Lower lobe of right lung (tissue), 2 donors: ENCODE data around the gene PYY. TPM values are rescaled to one million over a fixed set of nuclear protein-coding genes. Genes with fewer than 3 reads are reported as not detected.

Source experiments
- ATAC-seq, 2 donors: fragments of 200-7000 bp; cut with Tn5 transposase; one replicate each; pipeline ENCODE4 v1.9.1; 2020 to 2022; ENCODE audit warnings: mild to moderate bottlenecking in 2 of 2, moderate library complexity in 2 of 2
- DNase-seq: peaks from one replicate; pipeline ENCODE4 v3.0.0-alpha.2; 2020
- H3K27ac ChIP-seq: fragments of 200-600 bp; one replicate; pipeline ENCODE4 v1.8.0; 2022
- H3K27me3 ChIP-seq: fragments of 200-600 bp; one replicate; pipeline ENCODE4 v1.8.0; 2022; ENCODE audit warnings: low read depth
- H3K36me3 ChIP-seq: fragments of 200-600 bp; one replicate; pipeline ENCODE4 v1.8.0; 2022; ENCODE audit warnings: mild to moderate bottlenecking
- H3K4me1 ChIP-seq: fragments of 200-600 bp; one replicate; pipeline ENCODE4 v1.8.0; 2022
- H3K4me3 ChIP-seq: fragments of 200-600 bp; one replicate; pipeline ENCODE4 v1.8.0; 2022; ENCODE audit warnings: mild to moderate bottlenecking
- H3K9me3 ChIP-seq: fragments of 200-600 bp; one replicate; pipeline ENCODE4 v1.8.0; 2022
- intact Hi-C: fragments of 100-400 bp; cut with DNase I; formaldehyde crosslinking; loops from one replicate; pipeline ENCODE4 v1.11.0; 2022
- total RNA-seq: library from RNA; stranded (reverse); fragmentation: NEBNext Ultra II Directional; extraction: Animal tissue kit (Norgen Biotek cat#: 25700); gene quantifications from one replicate; pipeline ENCODE4 v1.2.1, GENCODE V29; 2021
- TF ChIP-seq, protein P1 (sequence below): fragments of 200-600 bp; IDR thresholded peaks from one replicate; pipeline ENCODE4 v1.8.0; 2022; ENCODE audit warnings: antibody characterized with exemption, mild to moderate bottlenecking
- donor health status: DM: no; HTN: yes; CAD: no; lungs with severe emphysema.

PYY gene
- total RNA-seq, 1 donor from 2014 or later: not detected

DNA sequence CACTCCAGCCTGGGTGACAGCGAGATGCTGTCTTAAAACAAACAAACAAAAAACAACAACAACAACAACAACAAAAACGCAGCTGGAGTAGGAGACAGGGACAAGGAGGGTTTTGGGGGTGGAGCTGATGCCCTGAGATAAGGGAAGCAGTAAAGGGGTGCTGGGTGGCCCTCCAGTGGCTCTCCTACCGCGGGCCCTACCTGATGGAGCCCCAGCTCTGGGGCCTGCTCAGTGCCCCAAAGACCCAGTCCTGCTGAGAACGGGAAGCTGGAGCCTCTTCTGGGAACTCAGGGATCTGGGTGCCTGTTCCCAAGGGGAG is 29.4 kb upstream of the PYY start:
- no peak for DNase-seq
- Histone ChIP-seq H3K27ac (no peak overlapping the region), H3K4me3 (peak overlapping the region; percentile 54), H3K9me3 (no peaks in the 10 kb centered on the region), H3K4me1 (peaks cover 14% of the 10 kb centered on the region), H3K36me3 (no peaks in the 10 kb centered on the region), H3K27me3 (peaks cover 42% of the 10 kb centered on the region)
- ATAC-seq: no peak
- TF ChIP-seq, protein P1, sequence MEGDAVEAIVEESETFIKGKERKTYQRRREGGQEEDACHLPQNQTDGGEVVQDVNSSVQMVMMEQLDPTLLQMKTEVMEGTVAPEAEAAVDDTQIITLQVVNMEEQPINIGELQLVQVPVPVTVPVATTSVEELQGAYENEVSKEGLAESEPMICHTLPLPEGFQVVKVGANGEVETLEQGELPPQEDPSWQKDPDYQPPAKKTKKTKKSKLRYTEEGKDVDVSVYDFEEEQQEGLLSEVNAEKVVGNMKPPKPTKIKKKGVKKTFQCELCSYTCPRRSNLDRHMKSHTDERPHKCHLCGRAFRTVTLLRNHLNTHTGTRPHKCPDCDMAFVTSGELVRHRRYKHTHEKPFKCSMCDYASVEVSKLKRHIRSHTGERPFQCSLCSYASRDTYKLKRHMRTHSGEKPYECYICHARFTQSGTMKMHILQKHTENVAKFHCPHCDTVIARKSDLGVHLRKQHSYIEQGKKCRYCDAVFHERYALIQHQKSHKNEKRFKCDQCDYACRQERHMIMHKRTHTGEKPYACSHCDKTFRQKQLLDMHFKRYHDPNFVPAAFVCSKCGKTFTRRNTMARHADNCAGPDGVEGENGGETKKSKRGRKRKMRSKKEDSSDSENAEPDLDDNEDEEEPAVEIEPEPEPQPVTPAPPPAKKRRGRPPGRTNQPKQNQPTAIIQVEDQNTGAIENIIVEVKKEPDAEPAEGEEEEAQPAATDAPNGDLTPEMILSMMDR: no peak
- intact Hi-C loops: no loop called here

DNA sequence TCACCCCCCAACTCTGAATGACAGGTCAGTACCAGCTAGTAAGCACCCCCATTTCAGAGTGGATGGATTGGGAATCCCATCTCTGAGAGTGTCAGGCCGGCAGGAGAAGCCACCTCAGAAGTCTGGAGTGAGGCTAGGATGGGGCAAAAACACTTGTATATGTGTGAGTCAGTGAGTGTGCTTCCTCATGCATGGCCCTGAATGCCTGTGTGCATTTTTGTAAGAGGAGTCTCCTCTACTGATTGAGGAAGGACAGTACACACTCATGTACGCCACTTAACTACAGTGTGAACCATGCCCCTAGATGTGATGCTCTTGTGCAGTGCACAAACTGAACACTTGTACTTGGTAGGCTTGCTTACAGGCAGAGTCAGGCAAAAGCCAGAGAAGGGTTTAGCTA is 28.4 kb upstream of the PYY start:
- intact Hi-C loops: no loop called here
- peaks cover 48% of the 10 kb centered on the region for H3K27me3 ChIP-seq
- DNase-seq (no peak), ATAC-seq (no peak)
- peaks cover 14% of the 10 kb centered on the region for H3K4me1 ChIP-seq
- no peaks in the 10 kb centered on the region for H3K36me3 ChIP-seq
- no peaks in the 10 kb centered on the region for H3K9me3 ChIP-seq
- no peak overlapping the region for H3K27ac ChIP-seq
- TF ChIP-seq, protein P1: no peak
- no peak overlapping the region for H3K4me3 ChIP-seq

DNA sequence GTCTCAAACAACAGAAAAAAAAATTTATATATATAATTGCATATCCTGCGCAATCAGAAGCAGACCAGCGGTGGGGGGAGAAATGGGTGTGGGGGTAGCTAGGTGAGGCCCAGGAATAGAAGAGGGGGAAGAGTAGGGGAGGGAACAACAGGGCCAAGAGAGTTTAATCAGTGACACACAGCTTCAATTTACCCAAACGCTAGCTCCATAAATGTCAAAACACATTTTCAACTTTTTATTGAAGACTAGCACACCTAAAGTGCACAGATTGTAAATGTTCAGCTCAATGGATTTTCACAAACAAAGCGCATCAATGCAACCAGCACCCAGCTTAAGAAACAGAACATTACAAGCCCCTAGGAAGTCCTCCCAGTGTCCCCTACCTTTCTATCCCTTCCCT is 25.9 kb upstream of the PYY start:
- Histone ChIP-seq H3K27me3 (peaks cover 40% of the 10 kb centered on the region), H3K27ac (no peak overlapping the region), H3K4me1 (peaks cover 14% of the 10 kb centered on the region), H3K9me3 (no peaks in the 10 kb centered on the region), H3K36me3 (no peaks in the 10 kb centered on the region), H3K4me3 (no peak overlapping the region)
- TF ChIP-seq, protein P1: no peak
- ATAC-seq (no peak), DNase-seq (no peak)
- intact Hi-C loops: no loop called here

DNA sequence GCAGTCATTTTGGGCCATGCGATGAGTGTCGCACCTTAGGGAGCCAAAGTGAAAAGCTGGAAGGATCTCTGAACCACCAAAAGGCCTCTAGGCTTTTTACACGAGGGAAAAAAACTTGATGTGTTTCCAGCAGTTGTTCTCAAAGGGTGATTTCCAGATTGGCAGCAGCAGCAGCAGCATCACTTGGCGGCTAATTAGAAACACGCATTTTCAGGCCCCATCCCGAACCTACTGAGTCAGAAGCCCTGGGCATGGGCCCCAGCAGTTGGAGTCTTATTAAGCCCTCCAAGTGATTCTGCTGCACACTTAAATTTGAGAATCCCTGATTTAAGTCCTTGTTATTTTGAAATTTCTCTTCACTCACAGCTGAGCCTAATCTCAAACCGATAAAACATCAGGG is 25.3 kb upstream of the PYY start:
- peaks cover 33% of the 10 kb centered on the region for H3K27me3 ChIP-seq
- no peaks in the 10 kb centered on the region for H3K36me3 ChIP-seq
- H3K27ac ChIP-seq: no peak overlapping the region
- ATAC-seq (no peak), DNase-seq (no peak)
- H3K4me3 ChIP-seq: no peak overlapping the region
- TF ChIP-seq, protein P1: no peak
- intact Hi-C loops: no loop called here
- H3K4me1 ChIP-seq: peaks cover 9% of the 10 kb centered on the region
- no peaks in the 10 kb centered on the region for H3K9me3 ChIP-seq

DNA sequence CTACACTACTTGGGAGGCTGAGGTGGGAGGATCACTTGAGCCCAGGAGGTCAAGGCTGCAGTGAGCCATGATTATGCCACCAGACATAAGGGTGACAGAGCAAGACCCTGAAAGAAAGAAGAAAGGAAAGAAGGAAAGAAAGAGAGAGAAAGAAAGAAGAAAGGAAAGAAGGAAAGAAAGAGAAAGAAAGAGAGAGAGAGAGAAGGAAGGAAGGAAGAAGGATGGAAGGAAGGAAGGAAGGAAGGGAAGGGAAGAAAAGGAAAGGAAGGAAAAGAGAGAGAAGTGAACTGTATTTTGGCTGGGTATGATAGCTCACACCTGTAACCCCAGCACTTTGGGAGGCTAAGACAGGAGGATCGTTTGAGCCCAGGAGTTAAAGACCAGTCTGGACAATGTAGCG is 24.3 kb upstream of the PYY start:
- Histone ChIP-seq H3K27me3 (peaks cover 24% of the 10 kb centered on the region), H3K27ac (no peak overlapping the region), H3K9me3 (no peaks in the 10 kb centered on the region), H3K36me3 (no peaks in the 10 kb centered on the region), H3K4me1 (no peaks in the 10 kb centered on the region), H3K4me3 (no peak overlapping the region)
- DNase-seq (no peak), ATAC-seq (no peak)
- TF ChIP-seq, protein P1: no peak
- intact Hi-C loops: no loop called here
